Tibial nerve (tissue), 4 donors: ENCODE results near the gene CSPG4. TPM values are rescaled to one million over a fixed set of nuclear protein-coding genes. Genes with fewer than 3 reads are reported as not detected.
A peak's percentile ranks its signal among the peaks of the same experiment; 100 is the strongest.

Experiments used
- DNase-seq, 2 donors: peaks; one replicate each; pipeline ENCODE4 v3.0.0-alpha.2; 2019; ENCODE audit warnings: low spot score in 2 of 2
- H3K27ac ChIP-seq, 4 donors: fragments of 200-600 bp; sonication (generic) in 3 of 4; one replicate each; pipeline ENCODE4 v1.5.1; 2017 to 2019; ENCODE audit warnings: mild to moderate bottlenecking in 1 of 4
- H3K27me3 ChIP-seq, 2 donors: fragments of 200-600 bp; sonication (generic) in 1 of 2; one replicate each; pipeline versions ENCODE4 v1.5.1 to v1.6.0; 2017 to 2019
- H3K36me3 ChIP-seq, 3 donors: fragments of 200-600 bp; sonication (generic); one replicate each; pipeline ENCODE4 v1.5.1; 2018 to 2019
- H3K4me1 ChIP-seq, 4 donors: fragments of 200-600 bp; sonication (generic) in 3 of 4; one replicate each; pipeline ENCODE4 v1.5.1; 2017 to 2019
- H3K4me3 ChIP-seq, 4 donors: fragments of 200-600 bp; sonication (generic) in 3 of 4; one replicate each; pipeline ENCODE4 v1.5.1; 2017 to 2019; ENCODE audit warnings: mild to moderate bottlenecking in 1 of 4, moderate library complexity in 1 of 4
- H3K9me3 ChIP-seq, 4 donors: fragments of 200-600 bp; sonication (generic) in 3 of 4; one replicate each; pipeline ENCODE4 v1.5.1; 2017 to 2019
- CTCF ChIP-seq, 5 experiments: fragments of 200-600 bp in 3 of 5; fragments of 450-650 bp in 2 of 5; sonication (generic) in 3 of 5; IDR thresholded peaks; one replicate each; pipeline ENCODE4 v1.5.1; 2016 to 2019; ENCODE audit warnings: antibody characterized with exemption in 5 of 5, mild to moderate bottlenecking in 3 of 5, moderate library complexity in 2 of 5
- EP300 ChIP-seq, 2 donors: sonication (generic); formaldehyde crosslinking; IDR thresholded peaks; one replicate each; pipeline ENCODE4 v1.6.1; 2017; ENCODE audit warnings: antibody characterized with exemption in 2 of 2, mild to moderate bottlenecking in 1 of 2
- POLR2A ChIP-seq, 2 donors: fragments of 450-650 bp; IDR thresholded peaks; one replicate each; pipeline ENCODE4 v1.6.1; 2017; ENCODE audit warnings: antibody characterized with exemption in 2 of 2, mild to moderate bottlenecking in 2 of 2, moderate library complexity in 2 of 2
- WGBS, 2 donors: methylation state at CpG; one replicate each; pipeline ENCODE4 v1.1.5; 2018; 5-methylcytosine and 5-hydroxymethylcytosine counted together
- total RNA-seq, 4 donors: library from RNA; depleted of rRNA; stranded (reverse); fragments of >200 nt; gene quantifications; one replicate each; pipeline ENCODE4 v1.1.0, GENCODE V29; 2016

CSPG4 gene
- total RNA-seq, 4 donors from 2014 or later, result 100 to 132 (median 115) TPM

- DNase-seq, result no peak
- Histone ChIP-seq H3K4me1 (peaks cover 0 to 40% (median 22%) of the 10 kb centered on the region in 4 donors), H3K27me3 (no peaks in the 10 kb centered on the region), H3K27ac (no peak overlapping the region), H3K36me3 (peaks cover 0 to 71% (median 2%) of the 10 kb centered on the region in 3 donors), H3K4me3 (no peak overlapping the region), H3K9me3 (no peaks in the 10 kb centered on the region)
- WGBS, 2 donors, result 79 to 81% methylated on average over 16 of the region's 16 CpGs
- no peak for TF ChIP-seq EP300 (IDR thresholded peaks at IDR 0.05)
- TF ChIP-seq POLR2A (IDR thresholded peaks at IDR 0.05), result no peak
- no peak for TF ChIP-seq CTCF (IDR thresholded peaks at IDR 0.05)
These were observed 35.0 kb downstream of the CSPG4 start for GRCh38 chr15:75677465-75678323.

DNA sequence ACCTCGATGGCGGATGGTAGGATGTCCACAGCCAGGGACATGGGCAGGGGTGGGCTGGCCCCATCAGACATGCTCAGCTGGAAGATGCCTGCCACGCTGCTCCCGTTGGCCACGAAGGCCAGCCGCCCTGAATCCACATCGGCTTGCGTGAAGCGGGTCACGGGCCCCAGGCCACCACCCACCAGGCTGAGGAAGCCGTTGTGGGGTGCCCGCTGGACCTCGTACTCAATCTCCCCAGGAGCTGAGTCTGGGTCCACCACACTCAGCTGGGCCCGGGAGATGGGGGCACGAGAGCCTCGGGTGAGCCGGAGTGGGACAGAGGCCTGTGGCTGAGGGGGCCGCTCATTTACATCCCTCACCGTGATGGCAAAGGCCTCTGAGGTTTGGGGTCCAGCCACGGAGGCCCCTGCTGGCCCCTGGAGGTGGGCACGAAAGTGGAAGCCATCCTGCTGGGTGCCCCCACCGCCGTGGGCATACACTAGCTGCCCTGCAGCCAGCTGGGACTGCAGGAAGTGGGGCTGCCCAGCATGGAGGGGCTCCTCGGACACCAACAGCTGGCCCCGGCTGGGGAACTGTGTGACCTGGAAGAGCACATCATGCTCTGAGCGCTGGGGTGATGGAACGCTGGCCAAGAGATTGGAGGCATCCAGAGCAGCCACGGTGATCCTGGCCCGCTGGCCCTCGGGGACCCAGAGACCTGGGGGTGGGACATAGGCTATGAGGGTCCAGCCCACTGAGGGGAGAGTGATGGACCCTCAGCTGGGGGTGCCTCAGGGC lies 35.8 kb downstream of the CSPG4 start:
- no peak overlapping the region for H3K27ac ChIP-seq

DNA sequence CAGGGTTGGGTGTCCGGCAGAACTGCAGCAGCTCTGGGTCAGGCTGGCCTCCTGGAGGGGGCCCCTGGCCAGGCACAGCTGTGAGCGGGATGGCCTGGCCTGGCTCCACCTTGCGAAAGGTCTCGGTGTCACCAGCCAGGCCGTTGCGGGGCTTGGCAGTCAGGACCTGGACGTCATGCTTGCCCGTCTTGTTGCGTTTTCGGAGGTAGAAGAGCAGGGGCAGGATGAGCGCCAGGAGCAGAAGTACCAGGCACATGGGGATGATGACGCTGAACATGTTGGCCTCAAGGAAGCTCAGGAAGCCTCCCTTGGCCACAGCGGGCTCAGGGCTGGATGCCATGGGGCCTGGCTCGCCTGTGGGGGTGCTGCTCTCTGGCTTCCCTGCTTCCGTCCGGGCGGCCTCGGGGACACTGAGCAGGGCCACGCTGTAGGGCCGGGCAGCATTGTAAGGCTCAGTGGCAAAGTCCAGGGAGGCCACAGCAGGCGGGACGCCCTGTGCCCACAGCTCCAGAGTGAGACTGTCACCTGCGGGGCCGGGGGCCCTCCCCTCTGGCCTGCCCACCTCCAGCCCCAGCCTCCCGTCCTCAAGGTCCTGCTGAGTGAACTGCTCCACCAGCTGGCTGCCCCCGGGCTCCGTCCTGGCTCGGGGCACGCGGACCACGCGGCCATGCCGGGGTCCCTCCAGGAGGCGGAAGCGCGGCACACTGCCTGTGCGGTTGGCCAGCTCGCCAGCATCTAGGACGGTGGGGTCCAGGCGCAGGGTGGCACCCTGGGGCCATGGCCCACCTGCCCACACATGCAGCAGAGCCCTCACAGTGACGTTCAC lies 36.9 kb downstream of the CSPG4 start:
- H3K27ac ChIP-seq, result peak overlapping the region in 3 of 4 donors; percentile 23 to 87 (median 75)
- H3K4me1 ChIP-seq, result peaks cover 0 to 58% (median 30%) of the 10 kb centered on the region in 4 donors
- no peaks in the 10 kb centered on the region for H3K9me3 ChIP-seq
- H3K27me3 ChIP-seq, result no peaks in the 10 kb centered on the region
- DNase-seq, result no peak
- TF ChIP-seq EP300 (IDR thresholded peaks at IDR 0.05) (no peak), POLR2A (IDR thresholded peaks at IDR 0.05) (no peak), CTCF (IDR thresholded peaks at IDR 0.05) (no peak)
- 82 to 87% methylated on average over 12 to 34 of the region's 41 CpGs for WGBS, 2 donors
- peaks cover 0 to 52% (median 2%) of the 10 kb centered on the region in 3 donors for H3K36me3 ChIP-seq
- H3K4me3 ChIP-seq, result no peak overlapping the region

More for the DNA sequence above, 35.8 kb downstream of the CSPG4 start:
- H3K27me3 ChIP-seq, result no peaks in the 10 kb centered on the region
- TF ChIP-seq POLR2A (IDR thresholded peaks at IDR 0.05), result no peak
- no peak for TF ChIP-seq EP300 (IDR thresholded peaks at IDR 0.05)
- TF ChIP-seq CTCF (IDR thresholded peaks at IDR 0.05), result no peak
- peaks cover 0 to 48% (median 28%) of the 10 kb centered on the region in 4 donors for H3K4me1 ChIP-seq
- H3K9me3 ChIP-seq, result no peaks in the 10 kb centered on the region
- H3K4me3 ChIP-seq, result no peak overlapping the region
- WGBS, 2 donors, result 83 to 90% methylated on average over 21 to 22 of the region's 30 CpGs
- H3K36me3 ChIP-seq, result peaks cover 0 to 63% (median 2%) of the 10 kb centered on the region in 3 donors
- DNase-seq, result no peak

DNA sequence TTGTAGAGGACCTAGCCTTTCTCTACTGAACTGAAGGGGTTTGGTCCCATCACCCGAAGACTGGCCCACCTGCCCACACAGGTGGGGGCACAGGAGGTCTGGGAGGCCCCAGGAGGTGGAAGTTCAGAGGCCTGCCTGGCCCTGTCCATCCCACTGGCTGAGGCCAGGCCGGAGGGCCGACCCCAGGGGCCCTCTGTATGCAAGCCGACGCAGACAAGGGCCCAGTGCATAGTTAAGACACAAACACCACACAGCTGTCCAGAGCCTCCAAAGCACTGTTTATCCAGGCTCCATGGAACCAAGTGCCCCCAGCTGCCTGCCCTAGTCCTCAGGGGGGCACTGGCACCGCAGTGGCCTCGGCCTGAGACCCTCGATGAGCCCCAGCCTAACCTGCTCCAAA lies 38.3 kb downstream of the CSPG4 start:
- peaks cover 0 to 45% (median 2%) of the 10 kb centered on the region in 3 donors for H3K36me3 ChIP-seq
- 67% methylated on average over 1 to 3 of the region's 8 CpGs for WGBS, 2 donors
- DNase-seq, result no peak
- H3K4me3 ChIP-seq, result no peak overlapping the region
- peaks cover 0 to 58% (median 30%) of the 10 kb centered on the region in 4 donors for H3K4me1 ChIP-seq
- H3K9me3 ChIP-seq, result no peaks in the 10 kb centered on the region
- peak overlapping the region in 2 of 4 donors; percentile 86 to 87 for H3K27ac ChIP-seq
- TF ChIP-seq CTCF (IDR thresholded peaks at IDR 0.05) (no peak), EP300 (IDR thresholded peaks at IDR 0.05) (no peak), POLR2A (IDR thresholded peaks at IDR 0.05) (no peak)
- H3K27me3 ChIP-seq, result no peaks in the 10 kb centered on the region
